Fibroblast of lung (primary cell): Measurements from ENCODE around the gene MAPK8IP1.

Experiments used
- EZH2 ChIP-seq: IDR thresholded peaks from 2 replicates; pipeline ENCODE4 v1.5.1; 2012; ENCODE audit warnings: low read length, control low read depth, mild to moderate bottlenecking; ENCODE audit errors: missing control alignments
- TF ChIP-seq, protein P1 (sequence below), 2 donors: IDR thresholded peaks in 1 of 2; conservative IDR thresholded peaks in 1 of 2; 1 replicate in 1 of 2; 2 replicates in 1 of 2; pipeline ENCODE4 v1.5.1; 2011 to 2012; ENCODE audit warnings: low read length in 2 of 2, control low read depth in 1 of 2, inconsistent platforms in 1 of 2, low read depth in 1 of 2, mild to moderate bottlenecking in 1 of 2

GRCh38 chr11:45942381-45942780, 56.9 kb downstream of the MAPK8IP1 start:
- TF ChIP-seq, protein P1, sequence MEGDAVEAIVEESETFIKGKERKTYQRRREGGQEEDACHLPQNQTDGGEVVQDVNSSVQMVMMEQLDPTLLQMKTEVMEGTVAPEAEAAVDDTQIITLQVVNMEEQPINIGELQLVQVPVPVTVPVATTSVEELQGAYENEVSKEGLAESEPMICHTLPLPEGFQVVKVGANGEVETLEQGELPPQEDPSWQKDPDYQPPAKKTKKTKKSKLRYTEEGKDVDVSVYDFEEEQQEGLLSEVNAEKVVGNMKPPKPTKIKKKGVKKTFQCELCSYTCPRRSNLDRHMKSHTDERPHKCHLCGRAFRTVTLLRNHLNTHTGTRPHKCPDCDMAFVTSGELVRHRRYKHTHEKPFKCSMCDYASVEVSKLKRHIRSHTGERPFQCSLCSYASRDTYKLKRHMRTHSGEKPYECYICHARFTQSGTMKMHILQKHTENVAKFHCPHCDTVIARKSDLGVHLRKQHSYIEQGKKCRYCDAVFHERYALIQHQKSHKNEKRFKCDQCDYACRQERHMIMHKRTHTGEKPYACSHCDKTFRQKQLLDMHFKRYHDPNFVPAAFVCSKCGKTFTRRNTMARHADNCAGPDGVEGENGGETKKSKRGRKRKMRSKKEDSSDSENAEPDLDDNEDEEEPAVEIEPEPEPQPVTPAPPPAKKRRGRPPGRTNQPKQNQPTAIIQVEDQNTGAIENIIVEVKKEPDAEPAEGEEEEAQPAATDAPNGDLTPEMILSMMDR (conservative IDR thresholded peaks at IDR 0.05 in 1 of 2, IDR thresholded peaks at IDR 0.05 in 1 of 2; ENCODE audit: low read depth in 1 of 2, low read length in 2 of 2), result no peak
- no peak for TF ChIP-seq EZH2
